Esophagus squamous epithelium (tissue), 5 donors: ENCODE results near the gene PDIK1L. TPM values are rescaled to one million over a fixed set of nuclear protein-coding genes. Genes with fewer than 3 reads are reported as not detected.

Experiments
- DNase-seq: peaks from one replicate; lab custom pipeline; 2025; lab: John Stamatoyannopoulos, UW
- H3K27ac ChIP-seq, 4 donors: fragments of 200-600 bp; sonication (generic); one replicate each; pipeline ENCODE4 v1.5.1; 2016 to 2019; ENCODE audit warnings: mild to moderate bottlenecking in 1 of 4
- H3K27me3 ChIP-seq, 4 donors: fragments of 200-600 bp; sonication (generic); 1 replicate in 3 of 4; 2 replicates in 1 of 4; pipeline versions ENCODE4 v1.5.1 to v1.6.0; 2017 to 2021; ENCODE audit warnings: antibody characterized with exemption in 1 of 4
- H3K36me3 ChIP-seq, 3 donors: fragments of 200-600 bp; sonication (generic); one replicate each; pipeline ENCODE4 v1.5.1; 2016 to 2019
- H3K4me1 ChIP-seq, 3 donors: fragments of 200-600 bp; sonication (generic); one replicate each; pipeline ENCODE4 v1.5.1; 2017 to 2019
- H3K4me3 ChIP-seq, 4 donors: fragments of 200-600 bp; sonication (generic); 1 replicate in 3 of 4; 2 replicates in 1 of 4; pipeline ENCODE4 v1.5.1; 2016 to 2019; ENCODE audit warnings: mild to moderate bottlenecking in 2 of 4, moderate library complexity in 1 of 4
- H3K9me3 ChIP-seq, 3 donors: fragments of 200-600 bp; sonication (generic); one replicate each; pipeline ENCODE4 v1.5.1; 2016 to 2019
- POLR2A ChIP-seq, 4 donors: fragments of 450-650 bp; IDR thresholded peaks; one replicate each; pipeline ENCODE4 v1.6.1; 2017; ENCODE audit warnings: antibody characterized with exemption in 4 of 4, mild to moderate bottlenecking in 4 of 4, moderate library complexity in 3 of 4
- WGBS, 2 donors: methylation state at CpG; one replicate each; pipeline ENCODE4 v1.1.5; 2018; 5-methylcytosine and 5-hydroxymethylcytosine counted together
- intact Hi-C: fragments of 100-400 bp; cut with DNase I; formaldehyde crosslinking; loops from one replicate; pipeline ENCODE4 v1.15.0; 2022
- total RNA-seq, 4 donors: library from RNA; depleted of rRNA; stranded (reverse); fragments of >200 nt; gene quantifications; one replicate each; pipeline ENCODE4 v1.1.0, GENCODE V29; 2016
- TF ChIP-seq, protein P1 (sequence below), 6 experiments: fragments of 450-650 bp in 4 of 6; fragments of 200-600 bp in 2 of 6; sonication (generic) in 2 of 6; IDR thresholded peaks; one replicate each; pipeline ENCODE4 v1.5.1; 2016 to 2019; ENCODE audit warnings: antibody characterized with exemption in 6 of 6, mild to moderate bottlenecking in 4 of 6, moderate library complexity in 4 of 6
- donor health status: DM: yes; HTN: yes; CAD: no.

The PDIK1L gene
- total RNA-seq, 4 donors from 2014 or later: 5.6 to 14.0 (median 8.3) TPM

GRCh38 chr1:26154750-26155149 lies 43.1 kb downstream of the PDIK1L start:
- H3K4me1 ChIP-seq: peaks cover 6 to 20% (median 8%) of the 10 kb centered on the region in 3 donors
- intact Hi-C loops: loop anchor here (5.0 kb wide), 1 partner anchor 122 kb away; no protein-coding TSS in a partner anchor
- H3K4me3 ChIP-seq: peak overlapping the region in 1 of 4 donors; percentile 2
- peak overlapping the region in 3 of 4 donors; percentile 10 to 72 (median 69) for H3K27ac ChIP-seq
- no peak for DNase-seq
- H3K36me3 ChIP-seq: no peaks in the 10 kb centered on the region
- H3K27me3 ChIP-seq: peaks cover 0 to 47% (median 0%) of the 10 kb centered on the region in 4 donors
- no peaks in the 10 kb centered on the region for H3K9me3 ChIP-seq
- 33 to 61% methylated on average over 5 to 9 of the region's 9 CpGs for WGBS, 2 donors
- TF ChIP-seq, protein P1, sequence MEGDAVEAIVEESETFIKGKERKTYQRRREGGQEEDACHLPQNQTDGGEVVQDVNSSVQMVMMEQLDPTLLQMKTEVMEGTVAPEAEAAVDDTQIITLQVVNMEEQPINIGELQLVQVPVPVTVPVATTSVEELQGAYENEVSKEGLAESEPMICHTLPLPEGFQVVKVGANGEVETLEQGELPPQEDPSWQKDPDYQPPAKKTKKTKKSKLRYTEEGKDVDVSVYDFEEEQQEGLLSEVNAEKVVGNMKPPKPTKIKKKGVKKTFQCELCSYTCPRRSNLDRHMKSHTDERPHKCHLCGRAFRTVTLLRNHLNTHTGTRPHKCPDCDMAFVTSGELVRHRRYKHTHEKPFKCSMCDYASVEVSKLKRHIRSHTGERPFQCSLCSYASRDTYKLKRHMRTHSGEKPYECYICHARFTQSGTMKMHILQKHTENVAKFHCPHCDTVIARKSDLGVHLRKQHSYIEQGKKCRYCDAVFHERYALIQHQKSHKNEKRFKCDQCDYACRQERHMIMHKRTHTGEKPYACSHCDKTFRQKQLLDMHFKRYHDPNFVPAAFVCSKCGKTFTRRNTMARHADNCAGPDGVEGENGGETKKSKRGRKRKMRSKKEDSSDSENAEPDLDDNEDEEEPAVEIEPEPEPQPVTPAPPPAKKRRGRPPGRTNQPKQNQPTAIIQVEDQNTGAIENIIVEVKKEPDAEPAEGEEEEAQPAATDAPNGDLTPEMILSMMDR (IDR thresholded peaks at IDR 0.05): no peak
- no peak for TF ChIP-seq POLR2A (IDR thresholded peaks at IDR 0.05)

- peak overlapping the region in 2 of 4 donors; percentile 30 to 39 for H3K4me3 ChIP-seq
- H3K4me1 ChIP-seq: peaks cover 6 to 23% (median 8%) of the 10 kb centered on the region in 3 donors
- DNase-seq: no peak
- TF ChIP-seq POLR2A (IDR thresholded peaks at IDR 0.05): no peak
- TF ChIP-seq, protein P1 (IDR thresholded peaks at IDR 0.05): no peak
- 58 to 80% methylated on average over 11 to 15 of the region's 21 CpGs for WGBS, 2 donors
- H3K27ac ChIP-seq: peak overlapping the region in 3 of 4 donors; percentile 6 to 72 (median 69)
- no peaks in the 10 kb centered on the region for H3K36me3 ChIP-seq
- no peaks in the 10 kb centered on the region for H3K9me3 ChIP-seq
- H3K27me3 ChIP-seq: peaks cover 0 to 51% (median 0%) of the 10 kb centered on the region in 4 donors
- intact Hi-C loops: loop anchor here (5.0 kb wide), 1 partner anchor 123 kb away; no protein-coding TSS in a partner anchor
These were observed 44.0 kb downstream of the PDIK1L start for GRCh38 chr1:26155370-26156284.

DNA sequence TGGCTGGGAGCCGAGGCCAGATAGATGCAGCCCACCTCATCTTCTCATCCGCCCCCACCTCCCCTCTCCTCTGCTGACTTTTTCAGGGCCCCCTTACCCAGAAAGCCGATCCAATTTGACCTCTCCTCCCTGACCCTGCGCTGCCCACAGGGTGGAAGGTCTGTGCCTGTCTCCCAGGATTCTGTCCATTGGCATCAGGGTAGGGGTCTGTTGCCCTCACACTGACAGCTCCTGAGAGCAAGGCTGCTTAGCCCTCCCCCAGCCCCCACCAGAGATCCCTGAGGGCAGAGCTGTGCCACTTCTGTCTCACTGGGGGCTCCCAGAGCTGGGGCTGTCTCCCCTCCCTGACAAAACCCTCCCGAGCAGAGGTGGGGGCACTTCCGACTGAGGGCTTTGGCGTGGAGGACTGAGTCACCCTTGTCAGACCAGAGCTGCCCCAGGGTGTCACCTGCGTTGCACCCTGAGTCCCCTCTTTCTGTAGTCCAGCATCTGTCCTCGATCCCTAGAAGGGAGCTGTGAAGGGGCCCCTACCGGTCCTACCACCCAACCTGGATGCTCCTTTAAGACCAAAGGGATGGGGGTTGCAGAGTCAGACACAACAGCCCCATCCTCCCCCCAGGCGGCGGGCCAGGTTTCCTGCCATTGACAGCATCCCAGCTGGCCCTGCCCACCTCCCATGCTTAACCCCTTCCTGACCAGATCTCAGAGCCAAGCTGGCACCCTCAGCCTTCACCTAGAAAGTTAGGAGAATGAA lies 44.8 kb downstream of the PDIK1L start:
- Histone ChIP-seq H3K9me3 (no peaks in the 10 kb centered on the region), H3K27ac (peak overlapping the region in 3 of 4 donors; percentile 6 to 72 (median 69)), H3K27me3 (peaks cover 0 to 60% (median 0%) of the 10 kb centered on the region in 4 donors), H3K36me3 (no peaks in the 10 kb centered on the region), H3K4me3 (peak overlapping the region in 3 of 4 donors; percentile 2 to 39 (median 30)), H3K4me1 (peaks cover 11 to 31% (median 11%) of the 10 kb centered on the region in 3 donors)
- no peak for DNase-seq
- no peak for TF ChIP-seq POLR2A (IDR thresholded peaks at IDR 0.05)
- TF ChIP-seq, protein P1 (IDR thresholded peaks at IDR 0.05): no peak
- WGBS, 2 donors: 53% methylated on average over 5 to 6 of the region's 12 CpGs
- intact Hi-C loops: loop anchor here (5.0 kb wide), 1 partner anchor 124 kb away; no protein-coding TSS in a partner anchor

DNA sequence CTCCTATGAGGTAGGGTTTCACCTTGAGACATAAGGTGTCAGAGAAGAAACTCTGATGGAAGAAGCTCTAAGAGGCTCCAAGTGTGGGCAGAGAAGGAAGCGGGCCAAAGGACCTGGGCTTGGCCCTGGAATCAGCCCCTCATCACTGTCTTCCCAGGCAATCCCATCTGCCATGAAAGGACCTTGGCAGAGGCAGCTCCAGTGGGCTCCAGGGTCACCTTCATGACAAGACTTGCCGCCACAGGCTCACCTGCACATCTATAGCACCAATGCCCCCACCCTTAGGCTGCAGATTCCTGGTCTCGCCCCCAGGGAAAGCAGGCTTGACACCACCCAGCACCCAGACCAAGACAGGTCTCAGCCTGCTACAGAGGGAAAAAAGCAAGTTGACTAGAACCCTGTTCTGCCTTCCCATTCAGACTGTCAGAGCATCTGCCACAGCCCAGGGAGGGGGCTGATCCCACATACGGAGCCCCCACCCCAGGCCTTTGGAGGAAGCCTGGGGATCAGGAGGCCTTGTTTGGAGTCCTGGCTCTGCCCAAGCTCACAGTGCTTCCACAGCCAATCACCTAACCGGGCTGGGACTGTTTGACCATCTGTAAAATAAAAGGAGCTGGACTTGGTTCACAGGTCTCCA lies 46.8 kb downstream of the PDIK1L start:
- intact Hi-C loops: loop anchor here (5.0 kb wide), 1 partner anchor 126 kb away; no protein-coding TSS in a partner anchor
- H3K4me3 ChIP-seq: peak overlapping the region in 3 of 4 donors; percentile 52 to 75 (median 56)
- peaks cover 18 to 44% (median 19%) of the 10 kb centered on the region in 3 donors for H3K4me1 ChIP-seq
- TF ChIP-seq, protein P1 (IDR thresholded peaks at IDR 0.05): no peak
- TF ChIP-seq POLR2A (IDR thresholded peaks at IDR 0.05): no peak
- DNase-seq: no peak
- H3K36me3 ChIP-seq: no peaks in the 10 kb centered on the region
- no peaks in the 10 kb centered on the region for H3K9me3 ChIP-seq
- peak overlapping the region in 3 of 4 donors; percentile 49 to 68 (median 64) for H3K27ac ChIP-seq
- H3K27me3 ChIP-seq: peaks cover 0 to 76% (median 0%) of the 10 kb centered on the region in 4 donors
- 47 to 48% methylated on average over 3 to 4 of the region's 5 CpGs for WGBS, 2 donors
